Spleen (tissue), 7 donors: ENCODE measurements around the gene PBX1.

Experiments
- CTCF ChIP-seq, 11 experiments: fragments of 200-600 bp in 7 of 11; fragments of 450-650 bp in 4 of 11; sonication (generic) in 4 of 11; IDR thresholded peaks in 8 of 11; conservative IDR thresholded peaks in 3 of 11; 1 replicate in 7 of 11; 2 replicates in 4 of 11; pipeline versions ENCODE4 v1.4.0 to v1.8.0; 2016 to 2021; ENCODE audit warnings: antibody characterized with exemption in 11 of 11, inconsistent platforms in 4 of 11, mild to moderate bottlenecking in 1 of 11
- POLR2A ChIP-seq, 3 donors: fragments of 450-650 bp; IDR thresholded peaks; one replicate each; pipeline ENCODE4 v1.5.1; 2017; ENCODE audit warnings: antibody characterized with exemption in 3 of 3, mild to moderate bottlenecking in 1 of 3
- donor health status: DM: no; HTN: no; CAD: no; lungs with moderate emphysema.
- donor health status: DM: no; HTN: no; CAD: no.
- donor health status: DM: no; HTN: no; CAD: no.

- TF ChIP-seq CTCF (IDR thresholded peaks at IDR 0.05 in 8 of 11, conservative IDR thresholded peaks at IDR 0.05 in 3 of 11) (no peak), POLR2A (IDR thresholded peaks at IDR 0.05) (no peak)
Observed at GRCh38 chr1:164784960-164785359, 226.0 kb downstream of the PBX1 start.
